Gastrocnemius medialis (tissue), 4 donors: ENCODE results near the gene KLHL6.

Source experiments
- CTCF ChIP-seq, 5 experiments: fragments of 450-650 bp in 3 of 5; fragments of 200-600 bp in 2 of 5; sonication (generic) in 2 of 5; IDR thresholded peaks in 4 of 5; conservative IDR thresholded peaks in 1 of 5; 1 replicate in 4 of 5; 2 replicates in 1 of 5; pipeline ENCODE4 v1.5.1; 2016 to 2019; ENCODE audit warnings: antibody characterized with exemption in 5 of 5, mild to moderate bottlenecking in 3 of 5, moderate library complexity in 3 of 5
- POLR2A ChIP-seq, 2 donors: fragments of 450-650 bp; IDR thresholded peaks; one replicate each; pipeline ENCODE4 v1.6.1; 2017; ENCODE audit warnings: antibody characterized with exemption in 2 of 2, mild to moderate bottlenecking in 2 of 2, moderate library complexity in 2 of 2

GRCh38 chr3:183478501-183478900 lies 77.0 kb downstream of the KLHL6 start:
- no peak for TF ChIP-seq CTCF (IDR thresholded peaks at IDR 0.05 in 4 of 5, conservative IDR thresholded peaks at IDR 0.05 in 1 of 5)
- TF ChIP-seq POLR2A (IDR thresholded peaks at IDR 0.05), result no peak
